Common myeloid progenitor, CD34-positive (primary cell): Measurements from ENCODE around the gene WFDC1.

Experiments
- CTCF ChIA-PET: fragments of 350-600 bp; sonication (Branson Sonifier 250); formaldehyde crosslinking; loops from one replicate; lab custom pipeline; 2021; ENCODE audit warnings: antibody characterized with exemption; lab: Charles Lee
- POLR2A ChIA-PET: fragments of 350-600 bp; sonication (Branson Sonifier 250); formaldehyde crosslinking; loops from one replicate; lab custom pipeline; 2021; ENCODE audit warnings: antibody characterized with exemption; lab: Charles Lee
- DNase-seq, 3 donors: peaks; one replicate each; pipeline versions ENCODE4 v3.0.0 to v3.0.0-alpha.2; 2013
- H3K27ac ChIP-seq, 2 experiments: 1 replicate in 1 of 2; 2 replicates in 1 of 2; pipeline ENCODE4 v1.7.0; 2013; ENCODE audit warnings: inconsistent platforms in 2 of 2, low read length in 2 of 2, mild to moderate bottlenecking in 2 of 2, low read depth in 1 of 2, moderate library complexity in 1 of 2; ENCODE audit not compliant: severe bottlenecking in 2 of 2, insufficient read depth in 1 of 2, poor library complexity in 1 of 2
- H3K27me3 ChIP-seq, 5 experiments: replicated peaks in 2 of 5; 1 replicate in 3 of 5; 2 replicates in 2 of 5; pipeline versions ENCODE4 v1.6.1 to v1.7.0; 2013; ENCODE audit warnings: low read length in 4 of 5, mild to moderate bottlenecking in 2 of 5, moderate library complexity in 2 of 5, inconsistent platforms in 1 of 5; ENCODE audit not compliant: insufficient read depth in 5 of 5, control insufficient read depth in 4 of 5
- H3K36me3 ChIP-seq, 4 experiments: 1 replicate in 2 of 4; 2 replicates in 2 of 4; pipeline versions ENCODE4 v1.6.1 to v1.7.0; 2013; ENCODE audit warnings: low read length in 3 of 4, control low read depth in 1 of 4, mild to moderate bottlenecking in 1 of 4; ENCODE audit not compliant: control insufficient read depth in 4 of 4, insufficient read depth in 4 of 4
- H3K4me1 ChIP-seq, 4 experiments: 1 replicate in 3 of 4; 2 replicates in 1 of 4; pipeline versions ENCODE4 v1.6.1 to v1.7.1; 2013; ENCODE audit warnings: low read length in 3 of 4, mild to moderate bottlenecking in 3 of 4, control low read depth in 1 of 4, inconsistent platforms in 1 of 4, moderate library complexity in 1 of 4; ENCODE audit not compliant: control insufficient read depth in 4 of 4, insufficient read depth in 4 of 4; ENCODE audit errors: control extremely low read depth in 1 of 4
- H3K4me3 ChIP-seq, 7 experiments: 1 replicate in 4 of 7; 2 replicates in 3 of 7; pipeline versions ENCODE4 v1.5.1 to v1.7.0; 2013; ENCODE audit warnings: mild to moderate bottlenecking in 7 of 7, low read length in 6 of 7, moderate library complexity in 6 of 7, inconsistent platforms in 2 of 7, low read depth in 2 of 7, control low read depth in 1 of 7; ENCODE audit not compliant: insufficient read depth in 4 of 7, control insufficient read depth in 1 of 7; ENCODE audit errors: extremely low read depth in 1 of 7
- H3K9me3 ChIP-seq, 5 experiments: 1 replicate in 4 of 5; 2 replicates in 1 of 5; pipeline versions ENCODE4 v1.6.1 to v1.7.1; 2013; ENCODE audit warnings: low read length in 4 of 5, mild to moderate bottlenecking in 2 of 5, inconsistent platforms in 1 of 5, low read depth in 1 of 5, moderate library complexity in 1 of 5; ENCODE audit not compliant: control insufficient read depth in 4 of 5, insufficient read depth in 2 of 5; ENCODE audit errors: control extremely low read depth in 1 of 5
- WGBS: methylation state at CpG from one replicate; pipeline ENCODE4 v1.1.5; 2013; ENCODE audit not compliant: insufficient coverage; 5-methylcytosine and 5-hydroxymethylcytosine counted together

WFDC1 gene

GRCh38 chr16:84361546-84361945 is 66.9 kb downstream of the WFDC1 start:
- peaks cover 0 to 13% (median 0%) of the 10 kb centered on the region in 5 experiments for H3K27me3 ChIP-seq
- no peak overlapping the region for H3K27ac ChIP-seq
- ChIA-PET POLR2A (no interaction called here), CTCF (no interaction called here)
- WGBS = 100% methylated on average over 2 of the region's 5 CpGs
- no peak for DNase-seq
- H3K36me3 ChIP-seq = no peaks in the 10 kb centered on the region
- peaks cover 0 to 7% (median 5%) of the 10 kb centered on the region in 4 experiments for H3K4me1 ChIP-seq
- no peak overlapping the region for H3K4me3 ChIP-seq
- H3K9me3 ChIP-seq = no peaks in the 10 kb centered on the region

DNA sequence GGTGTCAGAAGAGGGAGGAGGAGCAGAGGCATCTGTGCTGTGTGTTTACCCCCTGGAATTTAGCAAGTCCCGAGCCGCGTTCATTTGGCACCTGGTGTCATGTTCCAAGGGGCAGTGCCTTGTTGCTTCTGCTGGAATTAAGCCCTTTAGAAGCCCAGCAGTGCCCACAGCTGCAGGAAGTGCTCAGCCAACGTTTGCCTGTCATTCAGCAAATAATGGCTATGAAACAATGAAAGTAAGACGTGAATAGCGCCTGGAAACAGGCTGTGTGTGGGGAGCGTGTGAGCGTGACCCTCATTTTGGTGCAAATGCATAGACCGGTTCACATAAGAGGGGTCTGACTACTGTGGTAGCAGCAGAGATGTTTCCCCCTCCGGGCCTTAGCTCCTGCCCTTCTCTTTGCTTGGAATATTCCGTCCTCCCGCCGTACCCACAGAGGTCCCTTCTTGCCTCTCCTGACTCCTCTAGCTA is 67.8 kb downstream of the WFDC1 start:
- POLR2A ChIA-PET = no interaction called here
- peaks cover 0 to 8% (median 7%) of the 10 kb centered on the region in 4 experiments for H3K4me1 ChIP-seq
- no peak for DNase-seq
- no peaks in the 10 kb centered on the region for H3K36me3 ChIP-seq
- H3K4me3 ChIP-seq = no peak overlapping the region
- CTCF ChIA-PET = no interaction called here
- WGBS = 89% methylated on average over 12 of the region's 13 CpGs
- peaks cover 0 to 18% (median 7%) of the 10 kb centered on the region in 5 experiments for H3K27me3 ChIP-seq
- H3K27ac ChIP-seq = no peak overlapping the region
- no peaks in the 10 kb centered on the region for H3K9me3 ChIP-seq

DNA sequence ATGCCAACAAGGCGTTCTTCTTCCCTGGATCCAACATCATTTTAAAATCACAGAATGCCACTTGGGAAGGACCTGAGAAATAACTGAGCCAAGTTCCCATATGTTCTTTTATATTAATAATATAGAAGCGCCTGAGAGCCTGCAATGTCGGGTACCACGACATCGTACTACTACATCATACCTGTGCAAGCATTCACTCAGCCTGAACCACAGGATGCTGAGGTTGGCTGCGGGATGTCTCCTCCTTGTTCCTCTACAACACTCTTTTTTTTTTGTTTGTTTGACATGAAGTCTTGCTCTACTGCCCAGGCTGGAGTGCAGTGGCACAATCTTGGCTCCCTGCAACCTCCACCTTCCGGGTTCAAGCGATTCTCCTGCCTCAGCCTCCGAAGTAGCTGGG is 71.5 kb downstream of the WFDC1 start:
- H3K27me3 ChIP-seq = peaks cover 9 to 56% (median 27%) of the 10 kb centered on the region in 5 experiments
- CTCF ChIA-PET = no interaction called here
- no peak for DNase-seq
- POLR2A ChIA-PET = no interaction called here
- peaks cover 0 to 16% (median 7%) of the 10 kb centered on the region in 4 experiments for H3K4me1 ChIP-seq
- 91% methylated on average over 8 of the region's 9 CpGs for WGBS
- no peak overlapping the region for H3K4me3 ChIP-seq
- no peaks in the 10 kb centered on the region for H3K9me3 ChIP-seq
- no peaks in the 10 kb centered on the region for H3K36me3 ChIP-seq
- H3K27ac ChIP-seq = no peak overlapping the region

GRCh38 chr16:84367297-84367680 is 72.6 kb downstream of the WFDC1 start:
- peaks cover 9 to 66% (median 27%) of the 10 kb centered on the region in 5 experiments for H3K27me3 ChIP-seq
- peak in 2 of 3 donors; percentile 36 to 52 for DNase-seq
- no peak overlapping the region for H3K4me3 ChIP-seq
- H3K9me3 ChIP-seq = no peaks in the 10 kb centered on the region
- CTCF ChIA-PET = no interaction called here
- no peak overlapping the region for H3K27ac ChIP-seq
- 20% methylated on average over 7 of the region's 9 CpGs for WGBS
- H3K4me1 ChIP-seq = peaks cover 0 to 16% (median 7%) of the 10 kb centered on the region in 4 experiments
- H3K36me3 ChIP-seq = no peaks in the 10 kb centered on the region
- POLR2A ChIA-PET = no interaction called here

- no peak for DNase-seq
- WGBS = 27% methylated on average over 27 of the region's 27 CpGs
- no peaks in the 10 kb centered on the region for H3K9me3 ChIP-seq
- ChIA-PET CTCF (no interaction called here), POLR2A (no interaction called here)
- peak overlapping the region in 3 of 7 experiments; percentile 16 to 51 (median 32) for H3K4me3 ChIP-seq
- peaks cover 9 to 66% (median 27%) of the 10 kb centered on the region in 5 experiments for H3K27me3 ChIP-seq
- peaks cover 0 to 16% (median 7%) of the 10 kb centered on the region in 4 experiments for H3K4me1 ChIP-seq
- no peaks in the 10 kb centered on the region for H3K36me3 ChIP-seq
- H3K27ac ChIP-seq = no peak overlapping the region
Measured at GRCh38 chr16:84367750-84368307, 73.2 kb downstream of the WFDC1 start.

DNA sequence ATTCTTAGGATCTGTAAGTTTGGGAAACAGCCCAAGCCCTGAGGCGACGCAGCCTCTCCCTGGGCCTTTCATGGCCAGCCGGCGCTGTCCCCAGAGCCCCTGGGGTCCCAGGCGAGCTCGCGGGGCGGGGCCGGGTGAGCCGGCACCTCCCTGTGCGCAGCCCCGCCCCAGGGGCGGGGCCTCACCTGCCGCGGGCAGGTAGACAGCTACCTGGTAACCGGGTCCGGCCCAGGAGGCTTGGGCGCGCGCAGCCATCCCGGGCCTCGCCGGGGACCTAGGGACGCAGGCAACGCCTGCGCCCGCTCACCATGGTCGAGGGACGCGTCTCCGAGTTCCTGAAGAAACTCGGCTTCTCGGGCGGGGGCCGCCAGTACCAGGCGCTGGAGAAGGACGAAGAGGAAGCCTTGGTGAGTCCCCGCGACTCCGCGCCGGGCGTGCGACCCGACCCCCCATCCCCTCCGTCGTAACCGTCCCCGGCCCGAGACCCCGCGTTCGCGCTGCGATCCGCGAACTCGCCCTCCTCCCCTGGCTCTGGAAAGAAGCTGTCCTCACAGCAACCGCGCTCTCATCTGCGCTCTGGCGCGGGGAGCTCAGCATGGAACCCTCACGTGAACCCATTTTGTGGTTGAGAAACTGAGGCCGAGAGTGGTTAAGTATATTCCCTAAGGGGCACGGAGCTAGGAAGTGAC is 73.8 kb downstream of the WFDC1 start, which contains the start of gene ATP2C2:
TSS of gene ATP2C2 (plus strand) at position 231 of the 689 bp plus-strand sequence. CDS start at position 309, 78 bp downstream.
- ChIA-PET POLR2A (no interaction called here), CTCF (interaction anchor here (1.2 kb wide), 1 partner anchor 91 kb away, joined by 3 read pairs; no protein-coding TSS in a partner anchor)
- H3K4me3 ChIP-seq = peak within 1 kb of the TSS in 4 of 7 experiments; percentile 16 to 51 (median 40)
- 2% methylated on average over 64 of the region's 66 CpGs for WGBS
- DNase-seq = no peak
- H3K36me3 ChIP-seq = no peaks in the 10 kb centered on the region
- H3K27ac ChIP-seq = no peak within 1 kb of the TSS
- no peaks in the 10 kb centered on the region for H3K9me3 ChIP-seq
- H3K4me1 ChIP-seq = peaks cover 0 to 16% (median 7%) of the 10 kb centered on the region in 4 experiments
- H3K27me3 ChIP-seq = peaks cover 9 to 66% (median 27%) of the 10 kb centered on the region in 5 experiments

- WGBS = 70% methylated on average over 7 of the region's 7 CpGs
- H3K36me3 ChIP-seq = no peaks in the 10 kb centered on the region
- H3K9me3 ChIP-seq = no peaks in the 10 kb centered on the region
- no peak for DNase-seq
- peaks cover 0 to 16% (median 7%) of the 10 kb centered on the region in 4 experiments for H3K4me1 ChIP-seq
- POLR2A ChIA-PET = no interaction called here
- no peak overlapping the region for H3K27ac ChIP-seq
- H3K27me3 ChIP-seq = peaks cover 9 to 66% (median 28%) of the 10 kb centered on the region in 5 experiments
- CTCF ChIA-PET = interaction anchor here (1.2 kb wide), 1 partner anchor 92 kb away, joined by 3 read pairs; no protein-coding TSS in a partner anchor
- H3K4me3 ChIP-seq = peak overlapping the region in 1 of 7 experiments; percentile 51
Measured at GRCh38 chr16:84369105-84369504, 74.4 kb downstream of the WFDC1 start.
